ENCODE data around the gene FOXI2.

FOXI2 gene

GRCh38 chr10:127744956-127745355 is 8.0 kb downstream of the FOXI2 start:
- DNase-seq: no peak

- no peak for DNase-seq
Observed at GRCh38 chr10:127745861-127746260, 8.9 kb downstream of the FOXI2 start.

GRCh38 chr10:127755753-127756152 is 18.8 kb downstream of the FOXI2 start:
- peak; percentile 8 for DNase-seq

- no peak for DNase-seq
Observed at GRCh38 chr10:127756264-127756663, 19.3 kb downstream of the FOXI2 start.

- DNase-seq: no peak
Observed at GRCh38 chr10:127757033-127757432, 20.0 kb downstream of the FOXI2 start.

- no peak for DNase-seq
Observed at GRCh38 chr10:127759276-127759675, 22.3 kb downstream of the FOXI2 start.

- no peak for DNase-seq
Observed at GRCh38 chr10:127762925-127763324, 25.9 kb downstream of the FOXI2 start.

GRCh38 chr10:127774766-127775559 is 38.0 kb downstream of the FOXI2 start:
- DNase-seq: no peak

GRCh38 chr10:127776816-127777215 is 39.8 kb downstream of the FOXI2 start:
- no peak for DNase-seq

GRCh38 chr10:127781412-127781811 is 44.4 kb downstream of the FOXI2 start:
- no peak for DNase-seq

- no peak for DNase-seq
Observed at GRCh38 chr10:127787873-127788272, 50.9 kb downstream of the FOXI2 start.

GRCh38 chr10:127790066-127790624 is 53.2 kb downstream of the FOXI2 start:
- DNase-seq: no peak

Measured in DMS79 treated with DMSO at 0.1 percent for 48 hours (cell line).